SJCRH30 (cell line): ENCODE results near the gene VWA8. TPM values are rescaled to one million over a fixed set of nuclear protein-coding genes. Genes with fewer than 3 reads are reported as not detected.
"Not testable (repeated sequence)": the region's sequence is repeated elsewhere in the genome, so short reads cannot be mapped to it uniquely, and the experiment has no call there.

Experiments
- DNase-seq, 2 experiments: peaks; one replicate each; pipeline ENCODE4 v3.0.0-alpha.2; 2015 to 2020
- H3K27ac ChIP-seq: fragments of 250-450 bp; sonication (Bioruptor Pico); 2 replicates; pipeline ENCODE4 v1.5.1; 2020; ENCODE audit warnings: mild to moderate bottlenecking, moderate library complexity
- H3K27me3 ChIP-seq: fragments of 250-450 bp; sonication (Bioruptor Pico); 2 replicates; pipeline ENCODE4 v1.5.1; 2020; ENCODE audit warnings: mild to moderate bottlenecking, moderate library complexity
- H3K36me3 ChIP-seq: fragments of 250-450 bp; sonication (Bioruptor Pico); 2 replicates; pipeline ENCODE4 v1.5.1; 2020; ENCODE audit warnings: mild to moderate bottlenecking, moderate library complexity
- H3K4me1 ChIP-seq: fragments of 250-450 bp; sonication (Bioruptor Pico); 2 replicates; pipeline ENCODE4 v1.5.1; 2020; ENCODE audit warnings: mild to moderate bottlenecking, moderate library complexity
- H3K4me3 ChIP-seq: fragments of 250-450 bp; sonication (Bioruptor Pico); 2 replicates; pipeline ENCODE4 v1.5.1; 2020; ENCODE audit warnings: mild to moderate bottlenecking, moderate library complexity
- H3K9me3 ChIP-seq: fragments of 250-450 bp; sonication (Bioruptor Pico); replicated peaks from 2 replicates; pipeline ENCODE4 v1.5.1; 2020; ENCODE audit warnings: mild to moderate bottlenecking, moderate library complexity
- total RNA-seq: library from RNA; depleted of rRNA; stranded (reverse); fragments of >200 nt; shearing (Covaris generic); gene quantifications from 2 replicates; pipeline ENCODE4 v1.2.3, GENCODE V29; 2014

The VWA8 gene
- total RNA-seq, 1 experiment from 2014 or later: 14.8 TPM

DNA sequence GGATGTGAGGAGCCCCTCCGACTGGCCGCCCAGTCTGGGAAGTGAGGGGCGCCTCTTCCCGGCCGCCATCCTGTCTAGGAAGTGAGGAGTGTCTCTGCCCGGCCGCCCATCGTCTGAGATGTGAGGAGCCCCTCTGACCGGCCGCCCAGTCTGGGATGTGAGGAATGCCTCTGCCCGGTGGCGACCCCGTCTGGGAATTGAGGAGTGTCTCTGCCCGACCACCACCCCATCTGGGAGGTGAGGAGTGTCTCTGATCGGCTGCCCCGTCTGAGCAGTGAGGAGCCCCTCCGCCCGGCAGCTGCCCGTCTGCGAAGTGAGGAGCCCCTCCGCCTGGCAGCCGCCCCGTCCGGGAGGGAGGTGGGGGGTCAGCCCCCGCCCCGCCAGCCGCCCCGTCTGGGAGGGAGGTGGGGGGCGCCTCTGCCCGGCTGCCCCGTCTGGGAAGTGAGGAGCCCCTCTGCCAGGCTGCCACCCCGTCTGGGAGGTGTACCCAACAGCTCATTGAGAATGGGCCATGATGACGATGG is 389.0 kb downstream of the VWA8 start:
- H3K4me1 ChIP-seq, H3K9me3 ChIP-seq, H3K4me3 ChIP-seq, H3K27me3 ChIP-seq, H3K27ac ChIP-seq, DNase-seq: not testable (repeated sequence)
- H3K36me3 ChIP-seq: peaks cover 16% of the 10 kb centered on the region; the same call in 1 of the 2 replicates

DNA sequence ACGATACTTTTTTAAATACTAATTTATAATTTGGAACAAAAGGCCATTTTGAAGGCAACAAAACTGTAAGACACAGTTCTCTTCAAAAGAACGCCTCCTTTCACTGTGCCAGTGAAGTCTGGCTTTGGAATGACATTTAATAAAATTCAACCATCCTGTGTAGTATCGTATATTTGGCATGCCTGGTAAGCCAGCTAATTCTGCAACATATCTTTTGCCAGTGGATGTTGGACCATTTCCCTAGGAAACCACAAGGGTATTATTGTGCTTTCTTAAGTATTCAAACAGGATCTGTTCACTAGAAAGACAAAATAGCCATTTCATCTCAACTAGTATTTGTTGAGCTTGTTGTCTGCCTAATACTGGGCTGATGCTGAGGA is 391.9 kb downstream of the VWA8 start:
- Histone ChIP-seq H3K27ac (no peak overlapping the region), H3K4me1 (peaks cover 16% of the 10 kb centered on the region), H3K27me3 (no peaks in the 10 kb centered on the region), H3K36me3 (peaks cover 10% of the 10 kb centered on the region; the same call in 1 of the 2 replicates), H3K4me3 (no peak overlapping the region), H3K9me3 (no peaks in the 10 kb centered on the region)
- no peak for DNase-seq

DNA sequence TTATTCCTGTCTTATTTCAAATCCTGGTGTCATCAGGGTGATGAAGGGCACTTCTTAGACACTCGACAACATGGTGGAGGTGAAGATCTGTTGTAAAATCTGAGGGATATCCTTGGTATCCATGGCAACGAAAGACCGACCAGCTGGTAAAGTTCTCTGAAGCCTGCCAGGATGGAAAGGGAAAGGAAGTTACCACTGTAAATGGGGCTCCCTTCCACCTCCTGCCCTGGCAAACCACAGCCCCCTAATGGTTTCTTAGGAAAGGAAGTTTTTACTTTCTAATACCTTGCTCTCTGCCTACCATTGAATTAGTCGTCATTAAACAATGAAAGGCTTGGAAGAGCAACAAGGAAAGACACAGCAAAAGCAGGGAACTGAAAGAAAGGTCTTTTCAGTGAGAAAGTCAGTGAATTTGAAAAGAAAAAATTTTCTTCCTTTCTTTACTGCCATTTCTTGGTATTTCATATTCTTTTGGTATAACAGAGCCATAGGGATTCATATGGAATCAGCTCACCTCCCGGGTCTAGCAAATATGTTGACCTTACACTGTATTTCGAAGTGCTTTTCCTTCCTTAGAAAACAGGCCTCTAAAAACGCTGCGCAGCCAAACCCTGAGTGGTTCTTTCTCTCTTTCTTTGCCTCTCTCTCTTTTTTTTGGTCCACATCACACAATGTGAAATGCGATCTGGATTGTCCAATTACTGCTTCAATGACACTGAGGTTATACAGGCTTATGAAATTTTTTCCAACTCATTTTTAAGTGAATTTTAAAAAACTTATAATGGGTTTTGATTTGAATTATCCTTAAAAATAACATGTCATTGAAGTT is 392.6 kb downstream of the VWA8 start:
- no peak overlapping the region for H3K27ac ChIP-seq
- no peaks in the 10 kb centered on the region for H3K9me3 ChIP-seq
- DNase-seq: no peak
- H3K4me1 ChIP-seq: peaks cover 18% of the 10 kb centered on the region
- H3K27me3 ChIP-seq: no peaks in the 10 kb centered on the region
- H3K4me3 ChIP-seq: no peak overlapping the region
- peaks cover 10% of the 10 kb centered on the region; the same call in 1 of the 2 replicates for H3K36me3 ChIP-seq

GRCh38 chr13:41567363-41567762 is 393.5 kb downstream of the VWA8 start:
- Histone ChIP-seq H3K4me1 (peaks cover 28% of the 10 kb centered on the region), H3K4me3 (no peak overlapping the region), H3K36me3 (peaks cover 10% of the 10 kb centered on the region; the same call in 1 of the 2 replicates), H3K9me3 (no peaks in the 10 kb centered on the region), H3K27me3 (no peaks in the 10 kb centered on the region), H3K27ac (no peak overlapping the region)
- DNase-seq: no peak

GRCh38 chr13:41565846-41566245 is 395.1 kb downstream of the VWA8 start:
- H3K4me1 ChIP-seq: peaks cover 42% of the 10 kb centered on the region
- no peaks in the 10 kb centered on the region for H3K27me3 ChIP-seq
- DNase-seq: no peak
- H3K4me3 ChIP-seq: no peak overlapping the region
- H3K9me3 ChIP-seq: no peaks in the 10 kb centered on the region
- peaks cover 10% of the 10 kb centered on the region; the same call in 1 of the 2 replicates for H3K36me3 ChIP-seq
- H3K27ac ChIP-seq: no peak overlapping the region

GRCh38 chr13:41565216-41565615 is 395.7 kb downstream of the VWA8 start:
- no peaks in the 10 kb centered on the region for H3K9me3 ChIP-seq
- H3K27ac ChIP-seq: no peak overlapping the region
- DNase-seq: peak in 1 of 2 experiments; percentile 54
- H3K27me3 ChIP-seq: no peaks in the 10 kb centered on the region
- peaks cover 42% of the 10 kb centered on the region for H3K4me1 ChIP-seq
- H3K36me3 ChIP-seq: peaks cover 7% of the 10 kb centered on the region; the same call in 1 of the 2 replicates
- H3K4me3 ChIP-seq: no peak overlapping the region

DNA sequence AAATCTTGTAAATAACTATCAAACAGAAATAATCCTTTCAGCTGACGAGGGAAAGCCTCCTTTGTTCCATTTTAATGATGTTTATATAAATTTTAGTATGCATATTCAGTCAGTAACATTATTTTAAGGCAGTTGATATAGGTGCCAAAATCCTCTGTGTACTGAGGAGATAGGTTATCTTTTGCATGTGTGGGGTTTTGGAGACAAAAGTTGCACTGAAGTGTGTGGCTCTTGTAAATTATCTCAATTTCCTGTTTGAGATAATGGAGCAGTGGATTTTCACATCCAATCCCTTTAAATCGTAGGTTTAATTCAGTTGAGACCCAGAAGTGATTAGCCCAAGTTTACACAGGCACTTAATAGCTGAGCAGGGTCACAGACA is 396.9 kb downstream of the VWA8 start:
- Histone ChIP-seq H3K27ac (no peak overlapping the region), H3K4me1 (peaks cover 41% of the 10 kb centered on the region), H3K4me3 (no peak overlapping the region), H3K27me3 (no peaks in the 10 kb centered on the region), H3K36me3 (peaks cover 4% of the 10 kb centered on the region; the same call in 1 of the 2 replicates), H3K9me3 (no peaks in the 10 kb centered on the region)
- no peak for DNase-seq

DNA sequence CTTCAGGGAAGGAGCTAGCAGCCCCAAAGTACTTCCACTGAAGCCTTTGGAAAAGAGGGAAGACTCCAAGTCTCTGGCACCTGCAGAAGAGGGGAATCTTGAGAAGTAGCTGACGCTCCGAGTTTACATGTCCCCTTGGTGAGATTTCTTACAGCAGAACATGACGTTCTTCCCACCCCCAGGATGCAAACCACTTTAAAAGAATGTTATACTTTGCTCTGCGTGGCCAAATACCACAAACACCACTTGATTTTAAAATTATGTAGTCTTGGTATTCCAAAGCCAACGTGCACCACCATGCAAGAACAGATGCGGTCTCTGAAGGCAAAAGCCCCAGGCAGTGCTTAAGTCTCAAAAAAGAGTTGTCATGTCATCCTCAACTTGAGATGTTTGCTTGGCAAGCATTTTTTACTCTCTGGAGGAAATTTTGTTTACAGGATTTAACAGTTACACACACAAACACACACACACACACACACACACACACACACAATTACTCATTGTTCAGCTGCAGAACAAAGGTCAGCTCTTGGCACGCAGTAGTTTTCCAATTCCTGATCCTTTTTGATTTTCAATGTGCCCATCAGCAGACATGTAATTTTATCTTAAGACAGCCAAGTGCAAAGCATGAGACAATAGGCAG is 397.4 kb downstream of the VWA8 start:
- H3K4me1 ChIP-seq: peaks cover 36% of the 10 kb centered on the region
- no peak for DNase-seq
- H3K36me3 ChIP-seq: peaks cover 4% of the 10 kb centered on the region; the same call in 1 of the 2 replicates
- H3K27me3 ChIP-seq: no peaks in the 10 kb centered on the region
- H3K9me3 ChIP-seq: no peaks in the 10 kb centered on the region
- no peak overlapping the region for H3K27ac ChIP-seq
- no peak overlapping the region for H3K4me3 ChIP-seq

DNA sequence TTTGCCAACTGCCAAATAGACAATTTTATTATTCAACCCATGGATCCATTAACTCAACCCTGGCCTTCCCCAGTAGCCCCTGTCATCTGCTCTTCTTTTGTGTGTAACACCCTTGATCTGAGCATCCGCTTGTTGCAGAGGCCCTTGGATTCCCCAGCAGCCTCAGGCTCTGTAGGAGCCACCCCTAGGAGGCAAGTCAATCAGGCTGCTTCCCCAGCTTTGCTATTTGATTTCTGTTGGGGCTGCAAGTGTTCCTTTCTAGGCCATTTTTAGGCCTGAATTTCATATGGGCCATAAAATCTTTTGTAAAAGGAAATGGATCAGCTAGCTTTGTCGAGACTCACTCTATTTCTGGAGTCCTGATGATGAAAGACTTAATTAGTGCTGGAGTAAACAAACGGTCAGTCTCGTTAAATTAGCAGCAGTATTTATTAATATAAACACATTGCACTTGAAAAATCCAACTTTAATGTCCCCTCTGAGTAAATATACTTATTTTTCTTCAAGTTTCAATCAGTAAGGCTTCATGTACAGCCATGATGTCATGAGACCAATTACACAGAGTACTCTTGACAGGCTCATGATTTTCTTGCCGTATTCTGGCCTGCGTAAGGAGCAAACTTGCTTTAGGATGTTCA is 398.2 kb downstream of the VWA8 start:
- Histone ChIP-seq H3K36me3 (peaks cover 2% of the 10 kb centered on the region; the same call in 1 of the 2 replicates), H3K4me1 (peaks cover 36% of the 10 kb centered on the region), H3K27ac (no peak overlapping the region), H3K4me3 (no peak overlapping the region), H3K9me3 (no peaks in the 10 kb centered on the region), H3K27me3 (no peaks in the 10 kb centered on the region)
- peak in 1 of 2 experiments; percentile 42 for DNase-seq

GRCh38 chr13:41562083-41562482 is 398.8 kb downstream of the VWA8 start:
- H3K4me3 ChIP-seq: no peak overlapping the region
- peak; percentile 86 to 88 for DNase-seq
- H3K4me1 ChIP-seq: peaks cover 36% of the 10 kb centered on the region
- H3K36me3 ChIP-seq: no peaks in the 10 kb centered on the region
- peak overlapping the region; percentile 16; the same call in 1 of the 2 replicates for H3K27ac ChIP-seq
- no peaks in the 10 kb centered on the region for H3K27me3 ChIP-seq
- H3K9me3 ChIP-seq: no peaks in the 10 kb centered on the region

GRCh38 chr13:41561170-41561569 is 399.7 kb downstream of the VWA8 start:
- no peak overlapping the region for H3K4me3 ChIP-seq
- no peak for DNase-seq
- H3K36me3 ChIP-seq: no peaks in the 10 kb centered on the region
- H3K27me3 ChIP-seq: no peaks in the 10 kb centered on the region
- H3K4me1 ChIP-seq: peaks cover 36% of the 10 kb centered on the region
- H3K27ac ChIP-seq: no peak overlapping the region; the same call in 1 of the 2 replicates
- no peaks in the 10 kb centered on the region for H3K9me3 ChIP-seq

- H3K27ac ChIP-seq: no peak overlapping the region
- H3K9me3 ChIP-seq: no peaks in the 10 kb centered on the region
- H3K4me1 ChIP-seq: peaks cover 25% of the 10 kb centered on the region
- no peaks in the 10 kb centered on the region for H3K27me3 ChIP-seq
- DNase-seq: no peak
- no peaks in the 10 kb centered on the region for H3K36me3 ChIP-seq
- no peak overlapping the region for H3K4me3 ChIP-seq
These were observed 401.9 kb downstream of the VWA8 start for GRCh38 chr13:41558781-41559560.

- H3K36me3 ChIP-seq: no peaks in the 10 kb centered on the region
- H3K9me3 ChIP-seq: no peaks in the 10 kb centered on the region
- H3K27ac ChIP-seq: no peak overlapping the region
- no peak overlapping the region for H3K4me3 ChIP-seq
- peaks cover 17% of the 10 kb centered on the region for H3K4me1 ChIP-seq
- DNase-seq: no peak
- no peaks in the 10 kb centered on the region for H3K27me3 ChIP-seq
These were observed 403.2 kb downstream of the VWA8 start for GRCh38 chr13:41557719-41558118.
